ENCODE measurements around the gene SUFU.

DNA sequence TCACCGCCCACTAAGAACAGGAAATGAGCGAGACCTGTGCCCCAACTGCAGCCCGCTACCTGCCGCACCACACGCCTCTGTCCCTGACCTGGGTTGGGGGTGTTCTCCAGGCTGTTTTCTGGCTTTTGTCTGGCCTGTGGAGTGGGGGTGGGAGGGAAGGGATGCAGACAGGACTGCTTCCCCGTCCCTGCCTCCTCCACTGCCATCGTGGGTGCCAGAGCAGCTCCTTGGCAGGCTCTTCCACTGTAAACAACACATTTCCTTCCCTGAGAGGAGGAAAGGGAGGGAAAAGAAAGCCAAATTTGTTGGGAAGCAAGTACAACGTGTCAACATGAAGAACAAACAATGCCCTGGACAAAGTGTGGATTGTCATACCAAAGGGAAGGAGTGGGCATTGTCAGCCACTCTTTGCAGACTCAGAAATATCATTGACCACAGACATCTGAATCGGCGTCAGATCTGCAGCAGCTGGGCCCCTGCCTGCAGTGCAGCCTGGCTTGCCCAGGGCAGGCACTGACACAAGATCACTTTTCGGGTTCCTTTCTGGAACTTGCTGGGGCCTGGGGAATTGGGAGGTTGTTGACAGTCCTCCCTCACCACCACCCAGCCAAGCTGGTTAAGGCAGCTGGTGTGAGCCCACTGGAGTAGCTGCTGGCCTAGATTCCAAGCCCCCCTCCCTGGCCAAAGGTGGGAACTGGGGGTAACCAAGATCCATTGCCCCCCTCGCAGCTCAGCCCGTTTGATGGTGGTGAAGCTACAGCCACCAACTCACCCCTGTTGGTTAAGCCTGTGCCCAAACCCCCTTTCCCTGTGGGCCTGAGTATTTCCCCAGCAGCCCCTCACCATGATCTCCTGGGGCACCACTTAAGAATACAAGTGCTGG lies 117.9 kb downstream of the SUFU start:
- TF ChIP-seq GATA2 (IDR thresholded peaks at IDR 0.05; ENCODE audit: low read depth, low read length), result no peak
- no peak for TF ChIP-seq GATA3 (IDR thresholded peaks at IDR 0.05; ENCODE audit: low read depth, low read length)

All from SH-SY5Y (cell line).